ENCODE measurements around the gene KAT7.

The KAT7 gene

GRCh38 chr17:49872754-49873377 is 84.4 kb downstream of the KAT7 start:
- no peak for DNase-seq (ENCODE audit: low spot score)

GRCh38 chr17:49873466-49873865 is 85.0 kb downstream of the KAT7 start:
- no peak for DNase-seq (ENCODE audit: low spot score)

- no peak for DNase-seq (ENCODE audit: low spot score)
Measured at GRCh38 chr17:49873926-49874325, 85.4 kb downstream of the KAT7 start.

GRCh38 chr17:49874911-49875310 is 86.4 kb downstream of the KAT7 start:
- no peak for DNase-seq (ENCODE audit: low spot score)

GRCh38 chr17:49875685-49876084 is 87.2 kb downstream of the KAT7 start:
- DNase-seq (ENCODE audit: low spot score), result no peak

- DNase-seq (ENCODE audit: low spot score), result no peak
Measured at GRCh38 chr17:49878931-49879904, 90.7 kb downstream of the KAT7 start.

- peak; percentile 52 for DNase-seq (ENCODE audit: low spot score)
Measured at GRCh38 chr17:49880291-49881053, 92.0 kb downstream of the KAT7 start.

GRCh38 chr17:49881054-49881402 is 92.5 kb downstream of the KAT7 start:
- no peak for DNase-seq (ENCODE audit: low spot score)

GRCh38 chr17:49882434-49882833 is 94.0 kb downstream of the KAT7 start:
- DNase-seq (ENCODE audit: low spot score), result no peak
